PFSK-1 (cell line): ENCODE data around the gene CFAP20.

Experiments used
- FOXP2 ChIP-seq: optimal IDR thresholded peaks from 2 replicates; pipeline ENCODE3; 2011; ENCODE audit warnings: borderline replicate concordance, control low read depth, inconsistent platforms; ENCODE audit not compliant: insufficient read depth; ENCODE audit errors: extremely low read length, extremely low read depth
- POLR2AphosphoS5 ChIP-seq: IDR thresholded peaks from 2 replicates; pipeline ENCODE4 v1.6.1; 2012; ENCODE audit warnings: low read depth, mild to moderate bottlenecking, control low read depth, low read length, moderate library complexity
- REST ChIP-seq, 2 experiments: IDR thresholded peaks; 2 replicates each; pipeline versions ENCODE4 v1.6.1 to v1.8.0; 2011 to 2012; ENCODE audit warnings: low read depth in 2 of 2, low read length in 2 of 2, control low read depth in 1 of 2, inconsistent platforms in 1 of 2, mild to moderate bottlenecking in 1 of 2, moderate library complexity in 1 of 2; ENCODE audit not compliant: insufficient read depth in 1 of 2
- SIN3A ChIP-seq: IDR thresholded peaks from 2 replicates; pipeline ENCODE4 v1.6.1; 2012; ENCODE audit warnings: mild to moderate bottlenecking, low read length, moderate library complexity, borderline replicate concordance; ENCODE audit not compliant: insufficient read depth
- TAF1 ChIP-seq: IDR thresholded peaks from 2 replicates; pipeline ENCODE4 v1.6.1; 2012; ENCODE audit warnings: low read length, control low read depth, borderline replicate concordance; ENCODE audit not compliant: insufficient read depth

CFAP20 gene

GRCh38 chr16:58114827-58115825 is 14.1 kb downstream of the CFAP20 start:
- TF ChIP-seq REST (IDR thresholded peaks at IDR 0.05; ENCODE audit: insufficient read depth in 1 of 2, low read depth in 2 of 2, low read length in 2 of 2) (no peak), SIN3A (no peak), POLR2AphosphoS5 (no peak), FOXP2 (no peak)

GRCh38 chr16:58111302-58111627 is 17.9 kb downstream of the CFAP20 start:
- no peak for TF ChIP-seq REST (IDR thresholded peaks at IDR 0.05; ENCODE audit: insufficient read depth in 1 of 2, low read depth in 2 of 2, low read length in 2 of 2)
- no peak for TF ChIP-seq SIN3A
- no peak for TF ChIP-seq POLR2AphosphoS5
- no peak for TF ChIP-seq FOXP2
- no peak for TF ChIP-seq TAF1

- no peak for TF ChIP-seq SIN3A
- no peak for TF ChIP-seq FOXP2
- TF ChIP-seq POLR2AphosphoS5, result no peak
- no peak for TF ChIP-seq REST (IDR thresholded peaks at IDR 0.05; ENCODE audit: insufficient read depth in 1 of 2, low read depth in 2 of 2, low read length in 2 of 2)
- TF ChIP-seq TAF1, result no peak
These were observed 18.4 kb downstream of the CFAP20 start for GRCh38 chr16:58110571-58111301.

- TF ChIP-seq POLR2AphosphoS5 (no peak), SIN3A (no peak), FOXP2 (no peak), TAF1 (no peak), REST (IDR thresholded peaks at IDR 0.05; ENCODE audit: insufficient read depth in 1 of 2, low read depth in 2 of 2, low read length in 2 of 2) (no peak)
These were observed 19.3 kb downstream of the CFAP20 start for GRCh38 chr16:58109881-58110280.
